ENCODE results near the gene ANGEL1.

The ANGEL1 gene

GRCh38 chr14:76812422-76813383 lies at the start of gene ANGEL1:
TSS of gene ANGEL1 (minus strand) at chr14:76812882. CDS start at chr14:76812827, 55 bp downstream.
- peak within 1 kb of the TSS; percentile 82 for H3K4me3 ChIP-seq (ENCODE audit: low read depth, low read length)
- no peak for TF ChIP-seq CTCF (IDR thresholded peaks at IDR 0.05; ENCODE audit: low read depth, low read length)

GRCh38 chr14:76861574-76862255 lies 49.0 kb upstream of the ANGEL1 start:
- no peak for TF ChIP-seq CTCF (IDR thresholded peaks at IDR 0.05; ENCODE audit: low read depth, low read length)
- H3K4me3 ChIP-seq (ENCODE audit: low read depth, low read length) = no peak overlapping the region

GRCh38 chr14:76856769-76857168 lies 44.1 kb upstream of the ANGEL1 start:
- TF ChIP-seq CTCF (IDR thresholded peaks at IDR 0.05; ENCODE audit: low read depth, low read length) = no peak
- H3K4me3 ChIP-seq (ENCODE audit: low read depth, low read length) = no peak overlapping the region

- H3K4me3 ChIP-seq (ENCODE audit: low read depth, low read length) = no peak overlapping the region
- TF ChIP-seq CTCF (IDR thresholded peaks at IDR 0.05; ENCODE audit: low read depth, low read length) = no peak
Observed at GRCh38 chr14:76855066-76855465, 42.4 kb upstream of the ANGEL1 start.

GRCh38 chr14:76848879-76849278 lies 36.2 kb upstream of the ANGEL1 start:
- H3K4me3 ChIP-seq (ENCODE audit: low read depth, low read length) = no peak overlapping the region
- no peak for TF ChIP-seq CTCF (IDR thresholded peaks at IDR 0.05; ENCODE audit: low read depth, low read length)

- H3K4me3 ChIP-seq (ENCODE audit: low read depth, low read length) = no peak overlapping the region
- no peak for TF ChIP-seq CTCF (IDR thresholded peaks at IDR 0.05; ENCODE audit: low read depth, low read length)
Observed at GRCh38 chr14:76846331-76847047, 33.8 kb upstream of the ANGEL1 start.

Data from WI38 (cell line).